Transverse colon (tissue), 4 donors: Measurements from ENCODE around the gene TANGO6. TPM values are rescaled to one million over a fixed set of nuclear protein-coding genes. Genes with fewer than 3 reads are reported as not detected.
"Not testable (repeated sequence)": the region's sequence is repeated elsewhere in the genome, so short reads cannot be mapped to it uniquely, and the experiment has no call there.

Experiments used
- DNase-seq: peaks from one replicate; pipeline ENCODE4 v3.0.0-alpha.2; 2019
- H3K27ac ChIP-seq, 4 donors: fragments of 200-600 bp; sonication (generic); 2 replicates each; pipeline ENCODE4 v1.5.1; 2016 to 2018; ENCODE audit warnings: inconsistent platforms in 4 of 4
- H3K27me3 ChIP-seq: fragments of 200-600 bp; sonication (generic); 2 replicates; pipeline ENCODE4 v1.5.1; 2017; ENCODE audit warnings: inconsistent platforms
- H3K36me3 ChIP-seq, 4 donors: fragments of 200-600 bp; sonication (generic); 2 replicates each; pipeline ENCODE4 v1.5.1; 2017 to 2019; ENCODE audit warnings: inconsistent platforms in 4 of 4
- H3K4me1 ChIP-seq, 4 donors: fragments of 200-600 bp; sonication (generic); 2 replicates each; pipeline ENCODE4 v1.5.1; 2017 to 2020; ENCODE audit warnings: inconsistent platforms in 4 of 4
- H3K4me3 ChIP-seq, 4 donors: fragments of 200-600 bp; sonication (generic); 1 replicate in 1 of 4; 2 replicates in 3 of 4; pipeline versions ENCODE4 v1.5.1 to v1.6.1; 2017 to 2019; ENCODE audit warnings: inconsistent platforms in 4 of 4
- H3K9me3 ChIP-seq, 2 donors: fragments of 200-600 bp; sonication (generic); 2 replicates each; pipeline ENCODE4 v1.5.1; 2017 to 2019; ENCODE audit warnings: inconsistent platforms in 2 of 2
- EP300 ChIP-seq: sonication (generic); formaldehyde crosslinking; IDR thresholded peaks from one replicate; pipeline ENCODE4 v1.6.1; 2017; ENCODE audit warnings: antibody characterized with exemption, low read depth
- POLR2A ChIP-seq: fragments of 450-650 bp; IDR thresholded peaks from one replicate; pipeline ENCODE4 v1.6.1; 2016; ENCODE audit warnings: antibody characterized with exemption, mild to moderate bottlenecking, moderate library complexity
- POLR2AphosphoS5 ChIP-seq, 3 donors: sonication (generic); formaldehyde crosslinking; IDR thresholded peaks; one replicate each; pipeline ENCODE4 v1.6.1; 2016; ENCODE audit warnings: antibody characterized with exemption in 3 of 3
- WGBS, 2 donors: methylation state at CpG; one replicate each; pipeline ENCODE4 v1.1.5; 2018; ENCODE audit warnings: low coverage in 1 of 2; 5-methylcytosine and 5-hydroxymethylcytosine counted together
- in situ Hi-C, 4 donors: fragments of 200-750 bp; cut with MboI; loops; one replicate each; pipeline versions ENCODE4 v1.15.0 to v1.15.1; 2017; ENCODE audit warnings: low sequenced_read_pairs in 3 of 4, low pct_ligation_motif_present in 1 of 4, low pct_unique_long_range_greater_than_20kb in 1 of 4
- intact Hi-C: fragments of 100-400 bp; cut with DNase I; formaldehyde crosslinking; loops from one replicate; pipeline ENCODE4 v1.15.1; 2023; ENCODE audit warnings: low total_unique reads
- total RNA-seq, 4 donors: library from RNA; depleted of rRNA; stranded (reverse); fragments of >200 nt; gene quantifications; one replicate each; pipeline ENCODE4 v1.1.0, GENCODE V29; 2016
- TF ChIP-seq, protein P1 (sequence below), 5 experiments: fragments of 200-600 bp in 3 of 5; fragments of 450-650 bp in 2 of 5; sonication (generic) in 3 of 5; IDR thresholded peaks; 1 replicate in 2 of 5; 2 replicates in 3 of 5; pipeline ENCODE4 v1.5.1; 2016 to 2017; ENCODE audit warnings: antibody characterized with exemption in 5 of 5, inconsistent platforms in 3 of 5, mild to moderate bottlenecking in 2 of 5, moderate library complexity in 1 of 5

Gene TANGO6
- total RNA-seq, 4 donors from 2014 or later: 10.6 to 55.4 (median 22.8) TPM

DNA sequence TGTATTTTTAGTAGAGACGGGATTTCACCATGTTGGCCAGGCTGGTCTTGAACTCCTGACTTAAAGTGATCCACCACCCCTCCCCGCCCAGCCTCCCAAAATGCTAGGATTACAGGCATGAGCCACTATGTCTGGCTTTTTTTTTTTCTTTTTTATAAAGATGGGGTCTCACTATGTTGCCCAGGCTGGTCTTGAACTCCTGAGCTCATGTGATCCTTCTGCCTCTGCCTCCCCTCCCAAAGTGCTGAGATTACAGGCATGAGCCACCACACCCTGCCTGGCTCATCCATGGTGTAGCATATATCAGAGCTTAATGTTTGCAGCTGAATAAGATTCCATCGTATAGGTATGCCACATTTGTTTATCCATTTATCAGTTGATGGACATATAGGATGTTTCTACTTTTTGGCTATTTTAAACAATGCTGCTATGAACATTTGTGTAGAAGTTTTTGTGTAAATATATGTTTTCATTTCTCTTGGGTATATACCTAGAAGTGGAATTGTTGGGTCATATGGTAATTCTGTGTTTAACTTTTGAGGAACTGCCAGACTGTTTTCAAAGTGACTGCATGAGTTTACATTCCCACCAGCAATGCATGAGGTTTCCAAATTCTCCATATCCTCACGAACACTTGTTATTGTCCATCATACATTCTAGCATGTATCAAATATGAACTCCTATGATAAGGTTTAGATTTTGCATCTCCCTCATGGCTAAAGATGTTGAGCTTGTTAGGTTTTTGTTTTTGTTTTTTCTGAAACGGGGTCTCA is 206.5 kb downstream of the TANGO6 start:
- Histone ChIP-seq H3K36me3 (no peaks in the 10 kb centered on the region), H3K27me3 (no peaks in the 10 kb centered on the region), H3K27ac (no peak overlapping the region), H3K9me3 (no peaks in the 10 kb centered on the region), H3K4me3 (no peak overlapping the region), H3K4me1 (peaks cover 0 to 11% (median 0%) of the 10 kb centered on the region in 4 donors)
- TF ChIP-seq EP300: no peak
- TF ChIP-seq POLR2AphosphoS5 (IDR thresholded peaks at IDR 0.05): no peak
- TF ChIP-seq POLR2A: no peak
- TF ChIP-seq, protein P1, sequence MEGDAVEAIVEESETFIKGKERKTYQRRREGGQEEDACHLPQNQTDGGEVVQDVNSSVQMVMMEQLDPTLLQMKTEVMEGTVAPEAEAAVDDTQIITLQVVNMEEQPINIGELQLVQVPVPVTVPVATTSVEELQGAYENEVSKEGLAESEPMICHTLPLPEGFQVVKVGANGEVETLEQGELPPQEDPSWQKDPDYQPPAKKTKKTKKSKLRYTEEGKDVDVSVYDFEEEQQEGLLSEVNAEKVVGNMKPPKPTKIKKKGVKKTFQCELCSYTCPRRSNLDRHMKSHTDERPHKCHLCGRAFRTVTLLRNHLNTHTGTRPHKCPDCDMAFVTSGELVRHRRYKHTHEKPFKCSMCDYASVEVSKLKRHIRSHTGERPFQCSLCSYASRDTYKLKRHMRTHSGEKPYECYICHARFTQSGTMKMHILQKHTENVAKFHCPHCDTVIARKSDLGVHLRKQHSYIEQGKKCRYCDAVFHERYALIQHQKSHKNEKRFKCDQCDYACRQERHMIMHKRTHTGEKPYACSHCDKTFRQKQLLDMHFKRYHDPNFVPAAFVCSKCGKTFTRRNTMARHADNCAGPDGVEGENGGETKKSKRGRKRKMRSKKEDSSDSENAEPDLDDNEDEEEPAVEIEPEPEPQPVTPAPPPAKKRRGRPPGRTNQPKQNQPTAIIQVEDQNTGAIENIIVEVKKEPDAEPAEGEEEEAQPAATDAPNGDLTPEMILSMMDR (IDR thresholded peaks at IDR 0.05): no peak
- WGBS, 2 donors: 85 to 88% methylated on average over 3 to 5 of the region's 5 CpGs
- no peak for DNase-seq
- in situ Hi-C loops: no loop called here
- intact Hi-C loops: no loop called here

DNA sequence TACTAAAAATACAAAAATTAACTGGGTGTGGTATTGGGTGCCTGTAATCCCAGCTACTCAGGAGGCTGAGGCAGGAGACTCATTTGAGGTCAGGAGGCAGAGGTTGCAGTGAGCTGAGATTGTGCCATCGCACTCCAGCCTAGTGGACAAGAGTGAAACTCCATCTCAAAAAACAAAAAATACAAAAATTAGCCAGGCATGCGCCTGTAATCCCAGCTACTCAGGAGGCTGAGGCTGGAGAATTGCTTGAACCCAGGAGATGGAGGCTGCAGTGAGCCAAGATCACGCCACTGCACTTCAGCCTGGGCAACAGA is 208.1 kb downstream of the TANGO6 start:
- H3K27me3 ChIP-seq, in situ Hi-C loops, H3K27ac ChIP-seq, H3K9me3 ChIP-seq, H3K4me3 ChIP-seq, H3K36me3 ChIP-seq, intact Hi-C loops, DNase-seq: not testable (repeated sequence)
- WGBS, 2 donors: 97 to 100% methylated on average over 2 to 3 of the region's 3 CpGs
- H3K4me1 ChIP-seq: peaks cover 0 to 11% (median 0%) of the 10 kb centered on the region in 4 donors

DNA sequence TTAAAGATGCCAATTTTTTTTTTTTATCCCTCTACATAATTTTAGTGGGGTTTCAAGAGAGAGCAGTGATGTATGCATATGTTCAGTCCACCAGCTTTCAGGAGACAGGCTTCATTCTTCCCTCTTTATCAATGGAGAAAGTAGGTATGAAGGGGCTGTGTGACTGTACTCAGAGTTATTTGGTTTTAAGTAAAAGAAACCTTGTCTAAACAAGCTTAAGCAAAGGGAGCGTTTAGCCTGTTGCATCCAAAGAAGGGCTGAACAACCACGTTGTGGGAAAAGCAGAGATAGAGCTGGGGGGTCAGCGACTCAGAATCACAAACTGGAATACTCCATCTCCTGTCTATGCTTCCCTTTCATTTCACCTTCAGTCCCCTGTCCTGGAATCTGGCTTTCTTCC is 211.7 kb downstream of the TANGO6 start:
- H3K27me3 ChIP-seq: no peaks in the 10 kb centered on the region
- DNase-seq: no peak
- H3K9me3 ChIP-seq: no peaks in the 10 kb centered on the region
- in situ Hi-C loops: no loop called here
- TF ChIP-seq, protein P1 (IDR thresholded peaks at IDR 0.05): no peak
- no peak for TF ChIP-seq POLR2A
- no peak for TF ChIP-seq POLR2AphosphoS5 (IDR thresholded peaks at IDR 0.05)
- TF ChIP-seq EP300: no peak
- H3K36me3 ChIP-seq: no peaks in the 10 kb centered on the region
- no peak overlapping the region for H3K27ac ChIP-seq
- H3K4me1 ChIP-seq: no peaks in the 10 kb centered on the region
- H3K4me3 ChIP-seq: no peak overlapping the region
- intact Hi-C loops: no loop called here
- 88 to 100% methylated on average over 3 of the region's 3 CpGs for WGBS, 2 donors

DNA sequence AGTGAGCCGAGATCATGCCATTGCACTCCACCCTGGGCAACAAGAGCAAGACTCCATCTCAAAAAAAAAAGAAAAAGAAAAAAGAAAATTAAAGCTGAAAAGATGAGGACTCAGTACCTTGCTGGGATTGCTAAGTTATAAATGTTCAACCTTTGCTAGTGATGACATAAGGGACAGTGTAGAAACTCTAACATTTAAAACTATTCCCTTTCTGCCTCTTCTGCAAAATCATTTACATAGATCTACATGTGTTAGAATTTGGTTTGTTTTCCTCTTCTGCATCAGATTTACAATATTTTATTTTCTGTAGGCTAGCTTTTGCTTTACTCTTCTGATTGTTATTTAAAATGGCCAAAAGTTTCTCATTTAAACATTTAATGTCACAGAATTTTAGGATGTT is 212.6 kb downstream of the TANGO6 start:
- H3K36me3 ChIP-seq: no peaks in the 10 kb centered on the region
- TF ChIP-seq POLR2AphosphoS5 (IDR thresholded peaks at IDR 0.05) (no peak), POLR2A (no peak), EP300 (no peak)
- TF ChIP-seq, protein P1 (IDR thresholded peaks at IDR 0.05): no peak
- no peaks in the 10 kb centered on the region for H3K27me3 ChIP-seq
- no peak overlapping the region for H3K27ac ChIP-seq
- H3K9me3 ChIP-seq: no peaks in the 10 kb centered on the region
- H3K4me1 ChIP-seq: no peaks in the 10 kb centered on the region
- in situ Hi-C loops: no loop called here
- 96 to 100% methylated on average over 1 of the region's 1 CpG for WGBS, 2 donors
- intact Hi-C loops: no loop called here
- no peak overlapping the region for H3K4me3 ChIP-seq
- no peak for DNase-seq

DNA sequence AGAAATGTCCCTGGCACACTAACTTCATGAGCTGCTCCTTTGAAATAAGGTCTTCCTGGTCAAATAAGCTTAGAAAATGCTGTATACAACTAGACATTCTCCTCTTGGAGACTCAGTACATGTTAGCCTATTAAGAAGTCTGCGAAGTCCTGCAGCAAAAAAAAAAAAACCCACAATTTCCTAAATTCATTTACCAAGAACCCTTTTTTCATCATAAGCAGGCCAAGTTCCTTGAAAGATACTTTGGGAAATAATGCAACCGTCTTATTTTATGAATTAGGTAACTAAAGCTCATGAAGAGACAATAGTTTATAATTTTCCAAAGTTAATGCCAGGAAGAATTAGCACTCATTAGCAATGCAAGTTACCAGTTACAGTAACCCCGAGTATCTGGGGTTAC is 213.1 kb downstream of the TANGO6 start:
- WGBS, 2 donors: 80 to 94% methylated on average over 3 of the region's 3 CpGs
- Histone ChIP-seq H3K9me3 (no peaks in the 10 kb centered on the region), H3K27me3 (no peaks in the 10 kb centered on the region), H3K4me3 (no peak overlapping the region), H3K4me1 (no peaks in the 10 kb centered on the region), H3K27ac (no peak overlapping the region), H3K36me3 (no peaks in the 10 kb centered on the region)
- in situ Hi-C loops (no loop called here), intact Hi-C loops (no loop called here)
- no peak for TF ChIP-seq POLR2A
- TF ChIP-seq EP300: no peak
- no peak for TF ChIP-seq POLR2AphosphoS5 (IDR thresholded peaks at IDR 0.05)
- TF ChIP-seq, protein P1 (IDR thresholded peaks at IDR 0.05): no peak
- DNase-seq: no peak
